ENCODE results near the gene SHISA4.
"Not testable (repeated sequence)": the region's sequence is repeated elsewhere in the genome, so short reads cannot be mapped to it uniquely, and the experiment has no call there.

The SHISA4 gene

GRCh38 chr1:201899683-201900429 is 11.2 kb downstream of the SHISA4 start:
- DNase-seq: no peak

- DNase-seq: no peak
Observed at GRCh38 chr1:201900476-201900875, 11.8 kb downstream of the SHISA4 start.

- DNase-seq: not testable (repeated sequence)
Observed at GRCh38 chr1:201901036-201901435, 12.3 kb downstream of the SHISA4 start.

- no peak for DNase-seq
Observed at GRCh38 chr1:201902198-201902597, 13.5 kb downstream of the SHISA4 start.

GRCh38 chr1:201903135-201903534 is 14.4 kb downstream of the SHISA4 start:
- no peak for DNase-seq

GRCh38 chr1:201904579-201904978 is 15.9 kb downstream of the SHISA4 start:
- no peak for DNase-seq

- no peak for DNase-seq
Observed at GRCh38 chr1:201905234-201905890, 16.7 kb downstream of the SHISA4 start.

- no peak for DNase-seq
Observed at GRCh38 chr1:201906336-201906735, 17.6 kb downstream of the SHISA4 start.

- DNase-seq: no peak
Observed at GRCh38 chr1:201907621-201908020, 18.9 kb downstream of the SHISA4 start.

- DNase-seq: no peak
Observed at GRCh38 chr1:201911826-201912571, 23.3 kb downstream of the SHISA4 start.

GRCh38 chr1:201912832-201913231 is 24.1 kb downstream of the SHISA4 start:
- DNase-seq: no peak

- DNase-seq: no peak
Observed at GRCh38 chr1:201914456-201915235, 25.9 kb downstream of the SHISA4 start.

GRCh38 chr1:201916649-201917249 is 28.1 kb downstream of the SHISA4 start:
- DNase-seq: no peak

- no peak for DNase-seq
Observed at GRCh38 chr1:201917362-201918033, 28.8 kb downstream of the SHISA4 start.

GRCh38 chr1:201918343-201918742 is 29.6 kb downstream of the SHISA4 start:
- no peak for DNase-seq

- no peak for DNase-seq
Observed at GRCh38 chr1:201921952-201922558, 33.4 kb downstream of the SHISA4 start.

GRCh38 chr1:201925301-201925567 is 36.5 kb downstream of the SHISA4 start:
- DNase-seq: no peak

GRCh38 chr1:201925981-201926645 is 37.4 kb downstream of the SHISA4 start:
- DNase-seq: no peak

- DNase-seq: no peak
Observed at GRCh38 chr1:201928266-201928665, 39.6 kb downstream of the SHISA4 start.

- no peak for DNase-seq
Observed at GRCh38 chr1:201930137-201930536, 41.4 kb downstream of the SHISA4 start.

GRCh38 chr1:201930803-201931202 is 42.1 kb downstream of the SHISA4 start:
- no peak for DNase-seq
